ENCODE data around the gene TFAM.

- TF ChIP-seq CTCF (IDR thresholded peaks at IDR 0.05) = no peak
- TF ChIP-seq POLR2A (IDR thresholded peaks at IDR 0.05) = no peak
These were observed 23.0 kb upstream of the TFAM start for GRCh38 chr10:58362027-58362789.
